ENCODE results near the gene ZNF467.

ZNF467 gene

GRCh38 chr7:149792220-149792595 is 18.8 kb upstream of the ZNF467 start:
- TF ChIP-seq FOXP2 (optimal IDR thresholded peaks at IDR 0.05; ENCODE audit: borderline replicate concordance, extremely low read depth, extremely low read length, insufficient read depth) (no peak), SIN3A (IDR thresholded peaks at IDR 0.05; ENCODE audit: borderline replicate concordance, insufficient read depth, low read length) (no peak), TAF1 (IDR thresholded peaks at IDR 0.05; ENCODE audit: borderline replicate concordance, insufficient read depth, low read length) (no peak), POLR2AphosphoS5 (IDR thresholded peaks at IDR 0.05; ENCODE audit: low read depth, low read length) (no peak), REST (IDR thresholded peaks at IDR 0.05; ENCODE audit: insufficient read depth in 1 of 2, low read depth in 2 of 2, low read length in 2 of 2) (no peak)

GRCh38 chr7:149791411-149792219 is 18.2 kb upstream of the ZNF467 start:
- TF ChIP-seq FOXP2 (optimal IDR thresholded peaks at IDR 0.05; ENCODE audit: borderline replicate concordance, extremely low read depth, extremely low read length, insufficient read depth), result no peak
- TF ChIP-seq REST (IDR thresholded peaks at IDR 0.05; ENCODE audit: insufficient read depth in 1 of 2, low read depth in 2 of 2, low read length in 2 of 2), result no peak
- no peak for TF ChIP-seq POLR2AphosphoS5 (IDR thresholded peaks at IDR 0.05; ENCODE audit: low read depth, low read length)
- TF ChIP-seq TAF1 (IDR thresholded peaks at IDR 0.05; ENCODE audit: borderline replicate concordance, insufficient read depth, low read length), result no peak
- no peak for TF ChIP-seq SIN3A (IDR thresholded peaks at IDR 0.05; ENCODE audit: borderline replicate concordance, insufficient read depth, low read length)

GRCh38 chr7:149790754-149791360 is 17.5 kb upstream of the ZNF467 start:
- no peak for TF ChIP-seq REST (IDR thresholded peaks at IDR 0.05; ENCODE audit: insufficient read depth in 1 of 2, low read depth in 2 of 2, low read length in 2 of 2)

- TF ChIP-seq REST (IDR thresholded peaks at IDR 0.05; ENCODE audit: insufficient read depth in 1 of 2, low read depth in 2 of 2, low read length in 2 of 2) (no peak), TAF1 (IDR thresholded peaks at IDR 0.05; ENCODE audit: borderline replicate concordance, insufficient read depth, low read length) (no peak), SIN3A (IDR thresholded peaks at IDR 0.05; ENCODE audit: borderline replicate concordance, insufficient read depth, low read length) (no peak), FOXP2 (optimal IDR thresholded peaks at IDR 0.05; ENCODE audit: borderline replicate concordance, extremely low read depth, extremely low read length, insufficient read depth) (no peak), POLR2AphosphoS5 (IDR thresholded peaks at IDR 0.05; ENCODE audit: low read depth, low read length) (no peak)
These were observed 16.8 kb upstream of the ZNF467 start for GRCh38 chr7:149790146-149790548.
